ENCODE measurements around the gene NDFIP1.
A peak's percentile ranks its signal among the peaks of the same experiment; 100 is the strongest.

Gene NDFIP1

DNA sequence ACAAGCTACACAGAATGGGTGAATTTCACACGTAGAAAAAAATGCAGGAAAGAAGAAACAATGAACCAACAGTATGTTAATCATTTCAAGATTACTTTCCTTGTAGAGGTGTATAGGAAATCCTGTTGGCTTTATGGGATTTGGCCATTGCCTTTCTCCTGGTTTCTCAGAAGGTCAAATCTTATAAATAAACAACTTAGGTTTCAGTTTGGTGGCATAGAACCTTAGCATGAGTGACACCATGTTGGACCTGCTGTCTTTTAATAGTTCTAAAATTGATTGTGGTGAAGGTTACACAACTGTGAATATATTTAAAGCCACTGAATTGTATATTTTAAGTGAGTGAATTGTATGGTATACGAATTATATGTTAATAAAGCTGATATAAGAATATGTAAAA is 16.7 kb upstream of the NDFIP1 start:
- no peak for DNase-seq

DNA sequence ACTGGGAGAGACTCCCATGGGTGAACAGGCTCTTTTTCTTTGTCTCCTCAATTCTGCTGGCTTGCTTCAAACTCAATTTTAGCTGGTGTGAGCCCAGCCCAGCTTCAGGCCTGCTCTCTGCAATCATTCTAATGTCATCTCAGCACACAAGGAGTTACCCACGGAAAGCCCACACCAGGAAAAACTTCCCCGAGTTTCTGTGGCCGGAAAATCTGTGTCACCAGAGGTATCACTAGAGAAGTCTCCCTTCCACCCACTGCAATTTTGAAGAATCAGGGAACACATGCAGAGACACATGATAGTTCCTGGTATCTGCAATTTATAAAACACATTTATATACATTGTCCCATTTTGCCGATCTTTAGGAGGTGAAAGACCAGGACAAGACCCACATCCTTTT is 13.5 kb upstream of the NDFIP1 start:
- peak; percentile 36 to 66 (median 57) for DNase-seq

- DNase-seq = peak; percentile 44 to 67 (median 62)
Measured at GRCh38 chr5:142095651-142096330, 12.8 kb upstream of the NDFIP1 start.

- DNase-seq = no peak
Measured at GRCh38 chr5:142096382-142096781, 12.2 kb upstream of the NDFIP1 start.

DNA sequence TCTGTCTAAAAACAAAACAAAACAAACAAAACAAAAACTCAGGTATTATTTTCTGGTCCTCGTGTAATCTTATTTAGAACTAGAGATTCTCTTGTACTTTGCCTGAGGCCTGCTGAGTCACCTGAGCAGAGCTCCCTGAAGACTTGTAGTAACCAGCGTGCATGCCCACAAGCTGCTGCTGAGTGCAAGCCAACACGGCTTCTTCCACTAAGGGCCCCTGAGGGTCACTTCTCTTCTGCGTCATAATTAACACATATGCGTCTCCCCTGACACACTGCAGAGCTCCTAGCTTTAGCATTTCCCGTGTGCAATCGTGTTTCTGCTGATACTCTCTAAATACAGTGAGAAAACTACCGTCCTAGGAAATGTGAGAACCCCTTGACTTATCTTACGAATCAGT is 10.9 kb upstream of the NDFIP1 start:
- no peak for DNase-seq

GRCh38 chr5:142098275-142098674 is 10.3 kb upstream of the NDFIP1 start:
- no peak for DNase-seq

- no peak for DNase-seq
Measured at GRCh38 chr5:142098931-142099330, 9.6 kb upstream of the NDFIP1 start.

DNA sequence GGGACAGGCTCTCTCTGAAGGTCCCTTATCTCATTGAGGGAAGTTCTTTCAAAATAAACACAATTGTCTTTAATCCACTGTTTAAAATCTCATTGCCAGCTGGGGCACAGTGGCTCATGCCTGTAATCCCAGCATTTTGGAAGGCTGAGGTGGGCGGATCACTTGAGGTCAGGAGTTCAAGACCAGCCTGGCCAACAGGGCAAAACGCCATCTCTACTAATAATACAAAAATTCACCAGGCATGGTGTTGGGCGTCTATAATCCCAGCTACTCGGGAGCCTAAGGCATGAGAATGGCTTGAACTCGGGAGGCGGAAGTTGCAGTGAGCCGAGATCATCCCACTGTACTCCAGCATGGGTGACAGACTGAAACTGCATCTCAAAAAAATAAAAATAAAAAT is 8.3 kb upstream of the NDFIP1 start:
- no peak for DNase-seq

- no peak for DNase-seq
Measured at GRCh38 chr5:142102980-142103740, 5.4 kb upstream of the NDFIP1 start.

GRCh38 chr5:142104491-142104890 is 4.1 kb upstream of the NDFIP1 start:
- DNase-seq = no peak

DNA sequence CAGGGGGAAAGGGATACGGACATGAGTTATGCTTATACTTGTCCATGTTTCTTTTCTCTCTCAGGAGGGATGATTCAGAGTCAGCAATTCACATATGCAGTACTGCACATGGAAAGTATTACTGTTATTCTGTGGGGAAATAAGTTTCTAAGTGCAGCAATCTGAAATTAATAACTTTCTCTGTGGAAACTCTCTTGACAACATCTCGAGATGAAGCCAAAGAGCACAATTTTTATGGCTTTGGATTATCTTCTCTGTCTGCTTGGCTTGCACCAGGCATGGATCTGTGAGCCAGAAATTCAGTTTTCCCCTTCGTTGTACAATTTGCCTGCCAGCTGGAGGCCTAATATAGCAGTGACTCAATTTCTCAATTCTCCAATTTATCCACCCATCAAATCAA is 2.5 kb upstream of the NDFIP1 start:
- DNase-seq = no peak

DNA sequence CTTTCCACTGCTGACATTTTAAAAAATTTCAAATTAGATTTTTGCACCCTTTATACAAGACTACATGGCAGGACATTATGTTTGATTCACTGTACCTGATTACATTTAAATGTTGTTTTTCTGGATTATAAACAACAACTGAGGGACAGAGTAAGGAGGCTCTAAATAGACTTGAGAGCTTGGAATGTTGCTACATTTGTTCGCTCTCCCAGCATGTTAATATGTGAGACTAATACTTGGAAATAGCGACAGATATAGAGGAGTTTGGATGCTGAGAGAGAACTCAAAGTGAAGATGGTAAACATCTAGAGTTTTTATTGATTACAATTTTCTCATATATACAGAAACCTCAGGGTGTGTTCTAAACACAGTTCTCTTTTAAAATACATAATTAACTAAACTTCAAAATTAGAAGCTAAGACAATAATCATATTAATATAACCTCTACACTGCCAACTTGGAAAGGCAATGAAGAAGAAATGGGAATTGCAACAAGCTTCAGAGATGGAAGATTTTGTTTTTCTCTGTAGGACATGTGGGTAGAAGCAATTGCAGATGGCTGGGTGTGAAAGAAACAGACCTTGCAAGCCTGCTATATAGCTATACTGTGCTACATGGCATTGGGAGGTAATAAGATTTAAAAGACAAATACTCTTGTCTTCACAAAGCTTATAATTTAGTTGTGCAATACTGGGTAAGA is 1.4 kb upstream of the NDFIP1 start:
- no peak for DNase-seq

GRCh38 chr5:142107736-142108431 is 695 bp upstream of the NDFIP1 start:
- peak in 1 of 4 experiments; percentile 12 for DNase-seq

DNA sequence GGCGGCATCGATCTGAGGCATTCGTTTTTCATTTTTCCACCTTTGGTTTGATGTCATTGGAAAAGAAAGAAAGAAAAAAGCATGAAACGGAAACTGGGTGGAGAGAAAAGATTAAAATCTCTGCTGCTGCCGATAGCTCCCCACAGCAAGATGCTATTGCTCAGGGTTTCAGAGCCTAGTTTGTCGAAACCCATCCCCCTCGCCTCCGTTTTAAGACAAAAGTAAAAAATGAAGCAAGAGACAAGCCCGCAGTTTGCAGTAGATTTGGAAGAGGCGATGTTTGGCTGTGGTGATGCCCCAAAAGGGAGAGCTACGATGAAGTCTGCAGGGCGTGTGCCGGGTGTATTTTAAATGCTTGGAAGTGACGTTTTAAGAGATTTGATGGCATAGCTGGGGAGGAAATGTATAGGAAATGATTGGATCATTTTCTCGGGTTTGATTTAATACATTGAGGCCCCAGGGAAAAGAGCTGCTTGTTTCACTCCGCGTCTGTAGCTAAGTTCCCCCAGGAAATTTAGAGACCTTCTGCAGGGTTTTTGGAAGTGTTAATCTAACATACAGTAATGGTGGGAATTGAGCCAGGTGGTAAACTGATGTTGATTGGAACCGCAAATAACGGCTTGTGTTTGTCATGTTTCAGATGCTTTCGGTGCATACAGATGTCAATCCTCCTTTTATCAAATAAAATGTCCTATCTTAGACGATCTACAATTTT is 909 bp downstream of the NDFIP1 start:
- DNase-seq = peak; percentile 21 to 30 (median 27)

GRCh38 chr5:142110046-142110531 is 1.5 kb downstream of the NDFIP1 start:
- DNase-seq = peak; percentile 55 to 79 (median 72)

DNA sequence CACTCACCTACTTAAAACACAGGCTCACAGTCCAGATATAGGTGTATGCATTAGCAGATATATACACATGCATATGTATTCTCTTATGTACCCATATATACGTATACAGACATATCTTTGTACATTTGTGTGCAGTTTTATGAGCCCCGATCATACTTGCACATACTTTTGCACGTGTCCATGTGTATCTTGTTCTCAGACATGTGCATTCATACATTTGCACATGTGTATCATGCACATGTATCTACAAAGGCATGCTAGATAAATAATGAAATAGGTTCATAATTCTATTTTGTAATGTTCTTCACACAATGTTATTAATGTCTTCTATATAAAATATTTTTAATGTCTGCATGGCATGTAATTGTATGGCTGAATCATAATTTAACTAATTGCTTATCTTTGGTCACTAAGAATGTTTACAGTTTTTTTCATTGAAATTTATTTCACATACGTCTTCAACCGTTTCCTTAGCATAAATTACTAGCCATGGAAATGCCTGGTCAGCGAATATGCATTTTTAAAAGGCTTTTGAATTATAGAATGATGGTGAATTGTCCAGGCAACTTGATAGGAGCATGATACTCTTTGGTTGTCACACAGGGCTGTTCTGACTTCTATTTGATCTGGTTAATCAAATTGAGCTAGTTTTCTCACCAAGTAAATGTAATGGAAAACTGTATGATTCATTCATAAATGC is 2.6 kb downstream of the NDFIP1 start:
- DNase-seq = no peak

DNA sequence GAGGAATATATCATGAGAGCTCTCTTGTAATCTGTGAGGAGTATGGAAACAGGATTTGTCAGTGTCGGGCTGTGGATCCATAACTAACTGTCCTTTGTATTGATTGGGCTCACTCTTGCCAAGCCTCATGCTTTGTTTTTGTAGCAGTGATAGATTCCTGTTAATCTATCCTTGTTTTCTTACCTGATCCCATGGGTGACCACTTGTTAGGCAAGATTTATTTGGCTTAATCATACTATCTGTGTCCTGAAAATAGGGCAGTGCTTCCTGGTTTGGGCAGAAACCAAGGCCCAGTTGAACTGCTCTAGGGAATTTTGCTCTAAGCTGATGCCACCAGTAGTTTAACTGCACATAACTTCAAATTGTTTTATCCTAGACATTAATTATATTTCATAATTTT is 6.1 kb downstream of the NDFIP1 start:
- DNase-seq = no peak

GRCh38 chr5:142115937-142116614 is 7.5 kb downstream of the NDFIP1 start:
- no peak for DNase-seq

DNA sequence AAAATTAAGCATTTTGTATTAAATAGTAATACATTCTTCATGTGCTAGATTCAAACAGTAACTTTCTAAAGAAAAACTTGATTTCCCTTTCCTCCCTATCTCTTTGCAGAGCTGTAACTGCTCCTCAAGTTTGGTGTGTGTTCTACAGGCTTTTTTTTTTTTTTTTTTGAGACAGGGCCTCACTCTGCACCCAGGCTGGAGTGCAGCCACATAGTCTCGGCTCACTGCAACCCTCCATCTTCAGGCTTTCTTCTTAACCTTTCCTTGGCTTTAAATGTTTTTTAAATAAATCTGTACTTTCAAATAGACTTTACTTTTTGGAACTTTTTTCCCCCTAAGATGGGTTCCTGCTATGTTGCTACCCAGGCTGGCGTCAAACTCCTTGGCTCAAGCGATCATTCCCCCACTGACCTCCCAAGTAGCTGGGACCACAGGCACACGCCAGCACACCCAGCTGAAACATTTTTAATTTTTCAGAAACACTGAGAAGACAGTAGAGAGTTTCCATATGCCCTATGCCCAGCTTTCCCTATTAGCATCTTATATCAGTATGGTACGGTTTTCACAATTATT is 9.1 kb downstream of the NDFIP1 start:
- no peak for DNase-seq

GRCh38 chr5:142118155-142118686 is 9.6 kb downstream of the NDFIP1 start:
- DNase-seq = no peak

All from suppressor macrophage (primary cell).